ENCODE results near the gene LENEP. TPM values are rescaled to one million over a fixed set of nuclear protein-coding genes. Genes with fewer than 3 reads are reported as not detected.

The LENEP gene
- total RNA-seq, 4 donors from 2014 or later, result not detected

- intact Hi-C loops (cut with DNase I), result no loop called here
- WGBS, 2 donors, result 6 to 13% methylated on average over 4 to 6 of the region's 6 CpGs
- H3K27me3 ChIP-seq, result no peaks in the 10 kb centered on the region
- H3K4me1 ChIP-seq, result peaks cover 61 to 68% of the 10 kb centered on the region in 2 donors
- peaks cover 0 to 4% of the 10 kb centered on the region in 2 donors for H3K36me3 ChIP-seq
- H3K9me3 ChIP-seq, result no peaks in the 10 kb centered on the region
- peak overlapping the region in 1 of 3 donors; percentile 45 for H3K4me3 ChIP-seq (replicated peaks in 1 of 3)
- DNase-seq, result peak; percentile 63 to 65
- H3K27ac ChIP-seq, result peak overlapping the region; percentile 41 to 83 (median 60)
- TF ChIP-seq POLR2A (IDR thresholded peaks at IDR 0.05) (no peak), CTCF (IDR thresholded peaks at IDR 0.05) (no peak)
These were observed 36.8 kb upstream of the LENEP start for GRCh38 chr1:154956544-154956941.

- peaks cover 62 to 68% of the 10 kb centered on the region in 2 donors for H3K4me1 ChIP-seq
- intact Hi-C loops (cut with DNase I), result no loop called here
- no peaks in the 10 kb centered on the region for H3K27me3 ChIP-seq
- H3K4me3 ChIP-seq (replicated peaks in 1 of 3), result no peak overlapping the region
- peaks cover 0 to 4% of the 10 kb centered on the region in 2 donors for H3K36me3 ChIP-seq
- 51 to 52% methylated on average over 9 of the region's 9 CpGs for WGBS, 2 donors
- TF ChIP-seq POLR2A (IDR thresholded peaks at IDR 0.05) (no peak), CTCF (IDR thresholded peaks at IDR 0.05) (no peak)
- no peak for DNase-seq
- no peaks in the 10 kb centered on the region for H3K9me3 ChIP-seq
- H3K27ac ChIP-seq, result peak overlapping the region; percentile 41 to 83 (median 60)
These were observed 36.2 kb upstream of the LENEP start for GRCh38 chr1:154957091-154957657.

GRCh38 chr1:154958036-154958435 lies 35.4 kb upstream of the LENEP start:
- WGBS, 2 donors, result 74 to 82% methylated on average over 2 of the region's 2 CpGs

GRCh38 chr1:154958681-154959425 lies 34.5 kb upstream of the LENEP start:
- DNase-seq, result peak; percentile 94 to 96
- intact Hi-C loops (cut with DNase I), result no loop called here
- peak overlapping the region; percentile 72 to 83 (median 72) for H3K27ac ChIP-seq
- H3K36me3 ChIP-seq, result peaks cover 0 to 8% of the 10 kb centered on the region in 2 donors
- TF ChIP-seq CTCF (IDR thresholded peaks at IDR 0.05), result no peak
- no peak for TF ChIP-seq POLR2A (IDR thresholded peaks at IDR 0.05)
- peaks cover 62 to 72% of the 10 kb centered on the region in 2 donors for H3K4me1 ChIP-seq
- H3K9me3 ChIP-seq, result no peaks in the 10 kb centered on the region
- no peaks in the 10 kb centered on the region for H3K27me3 ChIP-seq
- H3K4me3 ChIP-seq (replicated peaks in 1 of 3), result no peak overlapping the region
- 46 to 76% methylated on average over 6 to 11 of the region's 16 CpGs for WGBS, 2 donors

More at GRCh38 chr1:154958036-154958435, 35.4 kb upstream of the LENEP start:
- peak overlapping the region; percentile 72 to 78 (median 72) for H3K27ac ChIP-seq
- no peaks in the 10 kb centered on the region for H3K9me3 ChIP-seq
- H3K27me3 ChIP-seq, result no peaks in the 10 kb centered on the region
- H3K36me3 ChIP-seq, result peaks cover 0 to 4% of the 10 kb centered on the region in 2 donors
- DNase-seq, result no peak
- no peak for TF ChIP-seq POLR2A (IDR thresholded peaks at IDR 0.05)
- no peak for TF ChIP-seq CTCF (IDR thresholded peaks at IDR 0.05)
- intact Hi-C loops (cut with DNase I), result no loop called here
- H3K4me1 ChIP-seq, result peaks cover 69 to 73% of the 10 kb centered on the region in 2 donors
- H3K4me3 ChIP-seq (replicated peaks in 1 of 3), result no peak overlapping the region

- Histone ChIP-seq H3K27ac (peak overlapping the region; percentile 72 to 83 (median 72)), H3K4me3 (replicated peaks in 1 of 3) (no peak overlapping the region), H3K36me3 (peaks cover 0 to 8% of the 10 kb centered on the region in 2 donors), H3K9me3 (no peaks in the 10 kb centered on the region), H3K4me1 (peaks cover 57 to 66% of the 10 kb centered on the region in 2 donors), H3K27me3 (no peaks in the 10 kb centered on the region)
- no peak for TF ChIP-seq CTCF (IDR thresholded peaks at IDR 0.05)
- no peak for TF ChIP-seq POLR2A (IDR thresholded peaks at IDR 0.05)
- no peak for DNase-seq
- intact Hi-C loops (cut with DNase I), result no loop called here
- WGBS, 2 donors, result 91% methylated on average over 7 of the region's 7 CpGs
These were observed 34.0 kb upstream of the LENEP start for GRCh38 chr1:154959426-154959780.
